K562 (cell line): Measurements from ENCODE around the gene HOXC5.

Source experiments
- E2F6 ChIP-seq, 2 experiments: IDR thresholded peaks; 2 replicates each; pipeline ENCODE4 v1.6.1; 2011; ENCODE audit warnings: borderline replicate concordance in 1 of 2, control low read depth in 1 of 2, low read depth in 1 of 2, low read length in 1 of 2, mild to moderate bottlenecking in 1 of 2, mixed read lengths in 1 of 2, moderate library complexity in 1 of 2; ENCODE audit not compliant: insufficient read depth in 1 of 2, insufficient read length in 1 of 2, poor library complexity in 1 of 2, severe bottlenecking in 1 of 2; ENCODE audit errors: extremely low read depth in 1 of 2
- MAFK ChIP-seq: IDR thresholded peaks from 2 replicates; pipeline ENCODE4 v1.6.1; 2011; ENCODE audit warnings: low read length, improper control_type of control experiment
- MYC ChIP-seq, 2 experiments: fragments of 250-450 bp in 1 of 2; sonication (Bioruptor Pico) in 1 of 2; IDR thresholded peaks; 2 replicates each; pipeline versions ENCODE4 v1.5.1 to v1.6.1; 2012 to 2021; ENCODE audit warnings: low read depth in 2 of 2, borderline replicate concordance in 1 of 2, improper control_type of control experiment in 1 of 2, low read length in 1 of 2, mild to moderate bottlenecking in 1 of 2, moderate library complexity in 1 of 2
- NELFE ChIP-seq: IDR thresholded peaks from 2 replicates; pipeline ENCODE4 v1.6.1; 2011; ENCODE audit warnings: mild to moderate bottlenecking; ENCODE audit not compliant: insufficient read depth, insufficient read length
- RNF2 ChIP-seq: sonication (generic); IDR thresholded peaks from 2 replicates; pipeline ENCODE4 v1.6.1; 2016
- SETDB1 ChIP-seq: IDR thresholded peaks from one replicate; pipeline ENCODE4 v1.6.1; 2012; ENCODE audit warnings: low read length, control low read depth, inconsistent platforms
- TF ChIP-seq, protein P1 (sequence below): sonication (generic); formaldehyde crosslinking; IDR thresholded peaks from 2 replicates; pipeline ENCODE4 v1.9.0; 2022; ENCODE audit warnings: mild to moderate bottlenecking, missing genetic modification reagents

- TF ChIP-seq RNF2 (no peak), SETDB1 (no peak), MAFK (no peak), NELFE (no peak), E2F6 (IDR thresholded peaks at IDR 0.05; ENCODE audit: borderline replicate concordance in 1 of 2, extremely low read depth in 1 of 2, insufficient read depth in 1 of 2, insufficient read length in 1 of 2, low read depth in 1 of 2, low read length in 1 of 2, poor library complexity in 1 of 2, severe bottlenecking in 1 of 2) (no peak), MYC (IDR thresholded peaks at IDR 0.05; ENCODE audit: low read depth, low read length) (no peak), MYC (CRISPR knock-in tag; IDR thresholded peaks at IDR 0.05; ENCODE audit: borderline replicate concordance, low read depth) (no peak)
- TF ChIP-seq, protein P1, sequence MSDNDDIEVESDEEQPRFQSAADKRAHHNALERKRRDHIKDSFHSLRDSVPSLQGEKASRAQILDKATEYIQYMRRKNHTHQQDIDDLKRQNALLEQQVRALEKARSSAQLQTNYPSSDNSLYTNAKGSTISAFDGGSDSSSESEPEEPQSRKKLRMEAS (CRISPR knock-in tag) = no peak
Observed at GRCh38 chr12:54042970-54043853, 10.4 kb downstream of the HOXC5 start.
